T-helper 22 cell (primary cell): ENCODE measurements around the gene SLC36A2.
"Not testable (repeated sequence)": the region's sequence is repeated elsewhere in the genome, so short reads cannot be mapped to it uniquely, and the experiment has no call there.

ENCODE experiments used
- DNase-seq: peaks from one replicate; pipeline ENCODE4 v3.0.0-alpha.2; 2020; ENCODE audit warnings: low read depth

SLC36A2 gene

GRCh38 chr5:151347369-151347768, at the start of gene SLC36A2:
Gene SLC36A2 (minus strand): TSS chr5:151347559. CDS start chr5:151347460, 99 bp downstream.
- no peak for DNase-seq

DNA sequence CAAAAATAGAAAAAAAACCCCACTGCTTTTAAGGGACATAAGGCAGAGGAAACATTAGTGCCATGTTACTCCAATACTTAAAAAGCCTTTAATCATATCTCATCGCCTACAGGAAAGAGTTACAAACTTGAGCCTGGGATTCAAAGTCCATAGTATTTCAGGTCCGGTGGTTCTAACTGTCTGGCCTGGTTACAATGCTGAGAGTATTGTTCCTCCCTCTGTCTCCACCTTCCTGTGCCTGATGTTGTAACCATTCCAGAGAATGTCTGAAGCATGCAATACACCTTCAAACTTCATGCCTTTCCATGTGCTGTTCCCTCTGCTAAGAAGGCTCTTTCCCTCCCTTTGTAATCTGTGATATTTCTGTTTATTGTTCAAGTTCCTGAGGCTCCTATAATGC, 41.6 kb upstream of the SLC36A2 start:
- DNase-seq: no peak

GRCh38 chr5:151384106-151384505, 36.7 kb upstream of the SLC36A2 start:
- DNase-seq: no peak

DNA sequence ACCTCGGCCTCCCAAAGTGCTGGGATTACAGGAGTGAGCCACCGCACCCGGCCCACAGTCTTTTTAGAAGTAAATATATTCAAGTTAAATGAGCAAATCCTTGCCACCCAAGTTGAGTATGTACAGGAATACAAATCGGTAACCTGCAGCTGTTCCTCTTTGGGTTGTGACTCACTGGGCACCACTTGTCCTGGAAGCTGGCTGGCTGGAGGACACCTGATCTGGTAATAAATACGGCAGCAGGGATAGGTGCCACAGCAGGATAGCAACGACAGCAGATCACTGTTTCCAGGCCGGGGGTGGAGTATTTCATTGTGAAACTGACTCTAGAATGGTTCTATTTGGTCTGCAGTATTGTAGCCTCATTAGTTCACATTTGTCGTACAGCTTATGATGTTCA, 35.7 kb upstream of the SLC36A2 start:
- DNase-seq: no peak

DNA sequence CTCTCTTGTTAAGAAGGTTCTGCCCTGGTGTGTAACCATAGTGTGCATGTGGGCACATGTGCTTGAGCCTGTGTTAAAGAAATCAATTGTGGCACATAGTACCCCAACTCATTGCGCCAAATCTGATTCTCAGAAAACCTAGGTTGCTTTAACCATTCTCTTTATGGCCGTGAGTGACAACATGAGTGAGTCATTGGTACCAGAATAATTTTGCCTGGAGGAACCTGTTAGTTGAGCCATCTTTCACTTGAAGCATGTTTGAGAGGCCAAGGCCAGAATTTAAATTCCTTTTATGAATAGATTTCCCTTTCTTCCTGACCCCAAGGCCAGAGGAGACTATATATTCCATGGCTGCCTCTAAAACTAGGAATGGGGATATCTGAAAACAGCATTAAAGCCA, 35.2 kb upstream of the SLC36A2 start:
- no peak for DNase-seq

DNA sequence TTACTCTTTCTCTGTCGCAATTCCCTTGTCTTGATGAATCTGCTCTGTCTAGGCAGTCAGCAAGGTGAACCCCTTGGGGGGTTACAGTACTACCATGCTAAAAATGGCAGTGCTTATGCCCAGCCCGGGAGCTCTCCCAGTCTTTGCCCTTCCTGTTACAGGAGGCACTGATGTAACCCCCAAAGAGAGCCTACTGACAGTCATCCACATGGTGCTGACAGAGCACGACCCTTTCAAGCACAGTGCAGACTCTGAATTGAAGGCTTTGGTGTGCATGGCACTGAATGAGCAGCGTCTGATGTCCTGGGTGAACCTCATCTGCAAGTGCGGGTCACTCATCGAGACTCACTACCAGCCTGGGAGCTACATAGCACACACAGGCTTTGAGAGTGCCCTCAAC, 34.5 kb upstream of the SLC36A2 start:
- DNase-seq: no peak

DNA sequence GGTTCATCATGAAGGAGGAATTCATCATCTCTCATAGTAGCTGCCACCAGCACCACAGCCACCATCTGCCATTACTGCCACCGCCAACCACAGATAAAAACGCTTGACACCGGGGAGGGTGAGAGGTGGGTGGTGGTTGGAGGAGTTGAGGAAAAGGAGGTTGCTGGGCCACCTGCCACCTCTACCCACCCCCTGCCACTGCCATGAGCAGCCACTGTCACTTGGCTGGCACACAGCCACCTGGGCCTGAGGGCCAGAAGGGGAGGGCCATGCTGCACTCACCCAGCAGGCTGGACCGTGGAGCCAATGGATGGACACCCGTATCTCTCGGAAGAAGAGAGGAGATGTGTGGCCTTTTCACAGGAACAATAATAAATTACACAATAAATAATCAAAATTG, 31.3 kb upstream of the SLC36A2 start:
- DNase-seq: no peak

DNA sequence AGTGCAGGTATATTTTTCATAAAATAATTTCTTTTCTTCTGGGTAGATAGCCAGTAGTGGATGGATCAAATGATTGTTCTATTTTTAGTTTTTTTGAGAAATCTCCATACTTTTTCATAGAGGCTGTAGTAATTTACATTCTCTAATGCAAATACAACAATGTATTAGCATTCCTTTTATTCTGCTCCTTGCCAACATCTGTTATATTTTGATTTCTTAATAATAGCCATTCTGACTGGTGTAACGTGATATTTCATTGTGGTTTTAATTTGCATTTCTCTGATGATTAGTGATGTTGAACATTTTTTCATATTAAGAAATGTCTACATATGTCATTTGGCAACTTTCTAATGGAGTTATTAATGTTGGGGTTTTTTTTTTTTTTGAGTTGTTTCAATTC, 27.2 kb upstream of the SLC36A2 start:
- DNase-seq: no peak

DNA sequence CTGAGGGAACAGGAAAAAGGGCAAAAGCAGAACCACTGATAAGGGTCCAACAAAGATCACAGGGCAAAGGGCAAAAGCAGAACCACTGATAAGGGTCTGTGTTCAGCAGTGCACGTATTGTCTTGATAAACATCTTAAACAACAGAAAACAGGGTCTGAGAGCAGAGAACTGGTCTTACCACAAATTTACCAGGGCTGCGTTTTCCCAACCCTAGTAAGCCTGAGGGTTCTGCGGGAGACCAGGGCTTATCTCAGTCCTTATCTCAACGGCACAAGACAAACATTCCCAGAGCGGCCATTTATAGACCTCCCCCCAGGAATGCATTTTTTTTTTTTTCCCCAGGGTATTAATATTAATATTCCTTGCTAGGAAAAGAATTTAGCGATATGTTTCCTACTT, 19.7 kb upstream of the SLC36A2 start:
- DNase-seq: not testable (repeated sequence)

GRCh38 chr5:151363673-151364072, 16.3 kb upstream of the SLC36A2 start:
- DNase-seq: no peak

DNA sequence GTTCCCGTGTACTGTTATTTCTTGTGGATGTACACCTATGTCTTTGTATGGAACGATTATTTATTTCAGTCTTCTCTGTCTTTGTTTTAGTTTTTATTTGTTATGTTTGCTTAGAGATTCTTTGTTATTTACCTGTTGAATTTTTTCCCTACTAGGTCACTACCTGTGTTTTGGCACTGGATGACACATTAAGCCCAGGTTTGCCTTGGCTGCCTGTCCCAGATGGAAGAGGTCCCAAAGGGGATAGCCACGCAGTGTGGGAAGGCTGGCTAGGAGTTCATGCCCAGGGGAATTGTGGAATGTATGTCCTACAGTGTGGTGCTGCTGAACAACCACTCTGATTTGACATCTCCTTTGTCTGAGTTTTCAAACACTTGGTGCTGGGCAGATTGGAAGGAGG, 15.6 kb upstream of the SLC36A2 start:
- DNase-seq: no peak

- no peak for DNase-seq
Measured at GRCh38 chr5:151359391-151359790, 12.0 kb upstream of the SLC36A2 start.

DNA sequence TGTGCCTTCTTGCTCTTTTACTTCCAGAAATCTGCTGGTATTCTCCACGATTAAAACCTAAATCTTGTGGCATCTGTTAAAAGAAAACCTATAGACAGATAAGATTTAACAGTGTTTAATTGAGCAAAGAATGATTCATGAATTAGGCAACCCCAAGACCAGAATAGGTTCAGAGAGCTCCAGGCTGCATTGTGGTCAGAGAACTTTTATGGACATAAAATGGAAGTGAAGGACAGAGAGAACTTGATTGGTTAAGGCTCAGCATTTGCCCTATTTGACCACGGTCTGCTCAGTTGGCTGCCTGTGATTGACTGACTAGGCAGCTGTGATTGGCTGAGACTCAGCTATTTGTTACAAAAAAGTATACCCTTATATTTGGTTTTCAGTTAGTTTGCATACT, 10.4 kb upstream of the SLC36A2 start:
- DNase-seq: no peak

- DNase-seq: no peak
Measured at GRCh38 chr5:151357097-151357496, 9.7 kb upstream of the SLC36A2 start.

DNA sequence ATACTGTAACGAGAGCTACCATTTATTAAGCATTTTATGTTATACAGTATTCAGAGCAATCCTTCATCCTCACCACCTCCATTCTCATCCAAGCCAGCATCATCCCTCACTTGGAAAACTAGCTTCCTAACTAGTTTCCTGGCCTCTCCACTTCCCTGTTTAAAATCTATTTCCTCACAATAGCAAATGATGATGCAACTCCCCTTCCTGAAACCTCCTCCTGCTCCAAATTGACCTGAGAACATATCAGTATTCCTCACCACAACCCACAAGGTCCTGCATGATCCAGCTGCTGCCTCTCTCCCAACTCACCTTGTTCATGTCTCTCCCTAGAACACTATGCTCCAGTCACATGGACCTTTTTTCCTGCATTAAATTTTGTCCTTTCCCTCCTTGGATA, 4.3 kb upstream of the SLC36A2 start:
- DNase-seq: no peak

GRCh38 chr5:151348789-151349188, 1.4 kb upstream of the SLC36A2 start:
- no peak for DNase-seq

DNA sequence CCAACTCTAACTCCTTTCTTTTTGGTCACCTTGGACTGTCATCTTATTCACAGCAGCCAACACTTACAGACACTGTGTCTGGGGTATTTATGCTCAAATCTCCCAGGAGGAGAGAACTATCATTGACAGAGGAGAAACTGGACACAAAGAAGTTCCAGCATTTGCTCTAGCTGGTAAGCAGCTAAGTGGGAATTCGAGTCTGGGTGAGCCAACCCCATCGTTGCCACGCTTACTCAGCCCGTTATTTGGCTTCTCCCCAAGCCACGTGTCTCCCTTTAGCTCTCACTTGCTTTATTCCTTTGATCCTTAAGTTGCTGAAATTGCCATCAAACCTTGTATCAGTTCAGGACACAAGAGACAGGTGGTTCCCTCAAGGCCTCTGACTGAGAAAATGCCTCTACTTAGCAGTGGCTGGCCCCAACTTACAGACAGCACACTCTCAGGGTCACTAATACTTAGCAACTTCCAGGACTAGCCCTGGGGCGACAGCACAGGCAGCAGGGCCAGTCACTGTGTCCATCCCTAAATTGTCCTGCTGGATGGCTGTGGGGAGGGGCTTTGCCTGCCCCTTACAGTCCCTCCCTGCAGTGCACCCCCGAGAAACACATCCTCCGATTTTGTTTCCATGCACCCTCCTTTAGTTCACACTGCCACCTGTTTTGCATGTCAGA, 1.4 kb downstream of the SLC36A2 start:
- no peak for DNase-seq

DNA sequence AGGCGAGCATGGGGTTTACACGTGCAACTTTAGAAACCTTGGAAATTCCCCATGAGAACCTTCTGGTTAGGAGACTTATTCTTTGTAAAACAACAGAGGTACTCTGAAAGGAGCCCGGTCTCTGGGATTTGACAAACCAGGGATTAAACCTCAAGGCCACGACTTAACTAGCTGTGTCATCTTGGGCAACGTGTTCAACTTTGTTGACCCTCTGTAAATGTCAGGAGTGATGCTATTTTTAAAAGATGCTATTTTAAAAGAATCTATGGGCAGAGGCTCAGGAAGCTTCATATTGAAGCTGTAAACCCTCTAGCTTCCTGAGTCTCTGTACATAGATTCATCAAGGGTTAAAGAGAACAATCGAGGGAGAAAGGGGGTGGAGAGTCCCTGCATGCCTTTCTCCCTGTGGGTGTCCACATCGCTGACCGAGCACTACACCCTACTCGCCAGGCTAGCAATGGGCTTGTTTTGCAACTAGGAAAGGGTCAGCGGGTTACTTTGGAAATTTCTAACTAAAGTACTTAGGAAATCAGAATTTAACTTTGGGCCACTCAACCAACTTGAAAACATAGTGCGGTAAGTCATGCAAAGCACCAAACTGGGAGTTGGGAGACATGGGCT, 2.1 kb downstream of the SLC36A2 start:
- DNase-seq: no peak

DNA sequence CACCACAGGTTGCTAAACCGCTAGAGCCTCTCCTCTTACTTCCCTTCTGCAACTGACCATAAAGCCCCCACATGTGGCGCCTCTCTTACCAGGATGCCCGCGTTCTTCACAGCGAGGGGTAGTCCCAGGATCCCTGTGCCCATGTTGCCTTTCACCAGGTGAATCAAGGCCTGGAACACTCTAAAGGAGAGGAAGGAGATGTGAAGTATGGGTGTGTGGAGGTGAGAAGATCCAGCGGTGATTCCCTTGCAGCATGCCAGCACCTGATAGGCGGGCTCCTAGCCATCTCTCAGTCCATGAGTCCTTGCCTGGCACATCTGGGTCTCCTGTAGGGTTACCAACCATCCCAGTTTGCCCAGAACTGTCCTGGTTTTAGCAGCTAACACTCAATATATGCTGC, 3.3 kb downstream of the SLC36A2 start:
- no peak for DNase-seq

DNA sequence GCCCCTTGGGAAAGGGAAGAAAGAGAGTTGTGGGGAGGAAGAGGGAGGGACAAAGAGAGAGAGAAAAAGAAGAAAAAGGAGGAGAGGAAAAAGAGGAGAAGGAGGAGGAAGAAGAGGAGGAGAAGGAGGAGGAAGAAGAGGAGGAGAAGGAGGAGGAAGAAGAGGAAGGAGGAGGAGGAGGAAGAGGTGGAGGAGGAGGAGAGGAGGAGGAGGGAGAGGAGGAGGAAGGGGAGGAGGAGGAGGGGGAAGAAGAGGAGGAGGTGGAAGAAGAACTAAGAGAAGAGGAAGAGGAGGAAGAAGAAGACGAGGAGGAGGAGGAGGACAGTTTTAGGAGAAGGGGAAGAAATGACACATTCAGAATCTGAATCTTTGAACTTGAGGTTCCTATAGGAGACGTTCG, 7.4 kb downstream of the SLC36A2 start:
- no peak for DNase-seq

GRCh38 chr5:151338734-151339133, 8.6 kb downstream of the SLC36A2 start:
- DNase-seq: no peak

GRCh38 chr5:151332857-151333256, 14.5 kb downstream of the SLC36A2 start:
- DNase-seq: no peak

DNA sequence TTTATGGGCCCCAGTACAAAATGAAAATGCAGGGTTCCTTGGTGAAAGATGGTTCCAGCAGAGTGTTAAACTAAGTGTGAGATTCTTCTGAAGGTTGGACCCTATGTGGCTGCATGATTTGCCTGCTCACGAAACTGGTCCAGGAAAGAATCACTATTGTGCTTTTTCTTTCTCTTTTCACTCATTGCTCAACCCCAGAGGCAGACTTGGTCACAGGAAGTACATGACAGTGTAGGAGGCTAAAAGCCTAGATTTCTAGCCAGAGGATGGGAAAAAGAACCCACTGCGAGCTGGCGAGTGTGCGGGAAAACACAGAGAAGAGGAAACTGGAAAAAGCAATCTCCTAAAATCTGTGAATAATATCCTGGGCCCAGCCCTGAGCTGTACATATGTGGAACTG, 18.6 kb downstream of the SLC36A2 start:
- DNase-seq: no peak

DNA sequence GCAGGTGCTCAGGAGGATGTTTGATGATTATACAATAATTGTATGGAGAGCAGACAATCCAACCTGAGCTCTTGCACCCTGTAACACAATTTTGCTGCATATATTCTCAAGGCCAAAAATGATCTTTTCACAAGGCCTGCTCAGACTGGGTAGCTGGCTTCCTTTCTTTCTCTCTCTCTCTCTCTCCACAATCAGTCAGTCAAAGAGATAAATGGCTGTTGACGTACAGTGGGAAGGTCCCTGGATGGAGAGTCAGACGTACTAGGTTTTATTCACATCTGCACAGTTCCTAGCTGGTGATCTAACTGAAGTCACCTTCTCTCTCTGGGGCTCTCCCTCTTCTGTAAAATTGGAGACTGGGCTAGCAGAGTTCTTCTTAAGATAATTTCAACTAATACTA, 19.8 kb downstream of the SLC36A2 start:
- no peak for DNase-seq
